GM18505 (cell line): Measurements from ENCODE around the gene ZFHX3.
"Not testable (repeated sequence)": the region's sequence is repeated elsewhere in the genome, so short reads cannot be mapped to it uniquely, and the experiment has no call there.

Source experiments
- ATAC-seq: cut with Tn5 transposase; IDR thresholded peaks from one replicate; pipeline ENCODE4 v1.9.1; 2021; ENCODE audit not compliant: unreplicated experiment
- POLR2A ChIP-seq: IDR thresholded peaks from 4 replicates; pipeline ENCODE4 v1.6.1; 2011; ENCODE audit warnings: borderline replicate concordance; ENCODE audit not compliant: insufficient read depth, insufficient read length; ENCODE audit errors: extremely low read depth

Gene ZFHX3

GRCh38 chr16:72992142-72992601 lies 55.8 kb downstream of the ZFHX3 start:
- no peak for ATAC-seq

DNA sequence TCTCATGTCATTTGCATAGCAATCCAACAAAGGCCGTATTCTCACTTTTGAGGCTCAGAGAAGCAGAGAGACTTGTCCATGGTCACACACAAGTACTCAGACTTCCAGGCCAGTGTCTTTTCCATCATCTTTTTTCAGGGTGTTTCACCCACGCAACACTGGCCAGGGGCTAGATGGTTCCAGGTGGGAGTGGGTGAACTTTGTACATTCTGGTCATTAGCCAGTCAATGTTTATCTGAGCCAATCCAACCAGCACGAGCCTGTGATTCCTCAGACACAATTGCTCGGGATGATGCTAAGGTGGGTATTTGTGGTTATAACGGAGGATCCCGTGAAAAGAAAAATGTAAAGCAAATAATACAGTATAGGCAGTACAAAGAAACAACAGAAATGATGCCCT lies 56.3 kb downstream of the ZFHX3 start:
- no peak for ATAC-seq
- no peak for TF ChIP-seq POLR2A

More at GRCh38 chr16:72992142-72992601, 55.8 kb downstream of the ZFHX3 start:
- TF ChIP-seq POLR2A = no peak

DNA sequence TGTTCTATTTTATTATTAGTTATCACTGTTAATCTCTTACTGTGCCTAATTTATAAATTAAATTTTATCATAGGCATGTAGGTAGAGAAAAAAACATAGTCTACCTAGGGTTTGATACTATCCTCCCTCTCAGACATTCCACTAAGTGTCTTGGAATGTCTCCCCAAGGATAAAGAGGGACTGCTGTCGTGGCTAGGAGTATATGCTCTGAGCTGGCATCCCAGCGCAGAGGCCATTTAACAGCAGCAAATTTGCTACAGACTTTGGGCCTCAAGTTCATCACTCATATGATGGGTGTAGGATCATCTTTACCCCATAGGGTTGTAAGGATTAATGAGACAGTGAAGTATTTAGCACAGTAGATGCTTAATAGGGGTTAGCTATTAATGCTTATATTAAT lies 56.7 kb downstream of the ZFHX3 start:
- TF ChIP-seq POLR2A = no peak
- no peak for ATAC-seq

DNA sequence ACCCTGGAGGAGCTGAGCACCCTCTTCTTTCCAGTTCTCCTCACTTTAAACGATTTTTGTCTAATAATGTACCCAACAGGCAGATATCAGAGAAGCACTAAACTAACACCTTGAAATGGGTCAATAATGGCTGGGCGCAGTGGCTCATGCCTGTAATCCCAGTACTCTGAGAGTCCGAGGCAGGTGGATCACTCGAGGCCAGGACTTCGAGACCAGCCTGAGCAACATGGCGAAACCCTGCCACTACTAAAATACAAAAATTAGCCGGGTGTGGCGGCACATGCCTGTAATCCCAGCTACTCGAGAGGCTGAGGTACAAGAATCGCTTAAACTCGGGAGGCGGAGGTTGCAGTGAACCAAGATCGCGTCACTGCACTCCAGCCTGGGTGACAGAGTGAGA lies 57.4 kb downstream of the ZFHX3 start:
- no peak for ATAC-seq
- TF ChIP-seq POLR2A = no peak

DNA sequence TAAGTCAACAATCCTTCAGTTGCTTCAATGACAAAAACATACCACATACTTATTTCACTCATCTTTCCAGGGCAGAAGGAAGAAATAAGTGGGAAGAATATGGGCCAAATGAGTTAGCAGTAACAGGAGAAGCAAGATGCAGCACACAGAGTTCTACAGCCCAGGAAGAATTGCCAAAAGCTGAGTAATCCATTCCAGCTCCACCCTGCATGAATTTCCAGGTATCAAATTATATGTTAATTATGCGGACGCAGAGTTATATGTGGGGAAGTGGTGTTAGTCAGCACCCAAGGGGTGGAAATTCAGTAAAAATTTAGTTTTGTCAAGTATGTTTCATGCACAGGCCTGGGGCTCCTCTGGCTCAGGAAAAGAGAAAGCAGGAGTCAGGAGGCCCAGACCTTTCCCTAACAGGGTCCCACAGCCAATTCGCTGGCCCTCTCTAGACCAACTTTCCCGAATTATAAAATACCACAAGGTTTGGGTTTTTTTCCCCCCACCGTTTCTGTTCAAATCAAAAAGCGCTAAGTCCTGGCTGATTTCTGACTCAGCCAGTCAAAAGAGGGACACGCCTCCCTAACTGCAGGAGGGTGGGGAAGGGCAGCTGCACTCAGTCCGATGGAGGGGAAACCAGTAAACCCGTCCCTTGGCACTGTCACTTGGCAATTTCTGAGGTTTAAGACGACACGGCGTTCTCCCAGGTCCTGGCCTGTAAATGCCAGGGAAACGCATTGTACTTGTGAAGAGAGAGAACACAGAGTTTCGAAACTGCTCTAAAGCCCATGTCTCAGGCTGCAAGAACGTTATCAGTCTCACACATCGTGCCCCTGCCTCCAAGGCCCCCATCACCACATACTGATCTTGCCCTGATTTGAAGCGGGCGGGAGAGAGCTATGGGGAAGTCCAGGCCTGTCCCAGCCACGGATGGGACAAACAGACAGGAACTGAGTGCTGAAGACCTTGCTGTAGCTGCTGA lies 58.1 kb downstream of the ZFHX3 start:
- no peak for TF ChIP-seq POLR2A
- ATAC-seq = no peak

GRCh38 chr16:72989203-72989578 lies 58.7 kb downstream of the ZFHX3 start:
- ATAC-seq = not testable (repeated sequence)

- no peak for TF ChIP-seq POLR2A
- ATAC-seq = no peak
Measured at GRCh38 chr16:72988569-72988968, 59.4 kb downstream of the ZFHX3 start.

DNA sequence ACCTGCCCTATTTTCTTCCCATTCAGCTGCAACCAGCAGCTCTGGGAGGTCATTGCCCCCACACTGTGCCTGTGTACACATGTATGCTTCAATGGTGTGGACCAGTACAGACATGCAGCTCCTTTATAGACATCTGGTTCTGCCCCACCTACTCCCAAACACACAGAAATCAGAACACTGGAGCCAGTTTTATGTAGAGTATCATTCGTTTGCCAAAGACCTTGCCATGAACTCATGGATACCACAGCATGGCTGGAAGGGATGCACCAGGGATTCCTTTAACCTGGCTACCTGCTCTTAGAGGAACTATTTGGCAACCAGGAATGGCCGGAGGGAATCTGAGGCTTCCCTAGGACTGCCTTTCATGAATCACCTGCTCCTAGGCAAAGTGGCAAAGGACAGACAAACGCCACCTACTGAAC lies 60.4 kb downstream of the ZFHX3 start:
- TF ChIP-seq POLR2A = no peak
- ATAC-seq = no peak

- no peak for ATAC-seq
- TF ChIP-seq POLR2A = no peak
Measured at GRCh38 chr16:72985995-72986394, 61.9 kb downstream of the ZFHX3 start.

DNA sequence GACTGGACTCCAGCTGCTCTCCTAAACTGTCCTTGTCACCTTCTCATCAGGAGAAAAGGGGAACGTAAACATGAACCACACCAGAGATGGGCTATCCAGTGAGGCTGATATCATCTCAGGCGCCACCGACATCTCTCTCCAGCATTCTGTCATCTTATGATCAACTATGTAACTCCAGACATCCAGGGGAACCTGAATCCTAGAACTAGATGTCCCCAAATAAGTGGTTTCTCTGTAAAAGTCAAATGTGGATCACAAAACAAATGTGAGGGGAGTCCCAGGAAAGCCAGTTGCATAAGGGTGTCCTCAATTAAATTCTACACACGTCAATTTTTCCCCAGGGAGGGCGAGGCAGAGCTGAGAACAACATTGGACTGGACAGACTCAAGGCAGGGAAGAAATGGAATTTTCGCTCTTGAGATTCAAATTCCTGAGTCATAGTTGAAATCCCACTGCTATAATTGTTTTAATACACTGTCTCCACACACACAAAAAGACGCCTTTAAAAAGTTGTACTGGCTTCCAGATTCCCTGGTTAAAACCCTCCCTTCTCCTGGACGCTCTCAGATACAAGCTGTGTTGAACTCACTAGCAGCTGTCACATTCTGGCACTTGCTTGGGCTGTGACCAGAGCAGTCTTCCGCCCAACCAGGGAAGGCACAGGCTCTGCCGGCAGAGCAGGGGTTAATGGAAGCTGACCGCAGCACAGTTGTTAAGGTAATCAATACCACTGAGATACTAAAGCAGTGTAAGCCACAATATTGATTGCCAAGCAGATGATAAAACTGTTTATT lies 62.6 kb downstream of the ZFHX3 start:
- TF ChIP-seq POLR2A = no peak
- ATAC-seq = no peak

- no peak for TF ChIP-seq POLR2A
- ATAC-seq = no peak
Measured at GRCh38 chr16:72983728-72984350, 64.1 kb downstream of the ZFHX3 start.

- TF ChIP-seq POLR2A = no peak
- no peak for ATAC-seq
Measured at GRCh38 chr16:72983241-72983640, 64.7 kb downstream of the ZFHX3 start.

GRCh38 chr16:72979974-72980373 lies 68.0 kb downstream of the ZFHX3 start:
- no peak for ATAC-seq
- no peak for TF ChIP-seq POLR2A
